Body of pancreas (tissue), 4 donors: ENCODE data around the gene IRGQ. TPM values are rescaled to one million over a fixed set of nuclear protein-coding genes. Genes with fewer than 3 reads are reported as not detected.
A peak's percentile ranks its signal among the peaks of the same experiment; 100 is the strongest.

Experiments used
- ATAC-seq: fragments of 150-250 bp; one replicate; pipeline ENCODE4 v1.9.1; 2016
- DNase-seq, 4 donors: peaks; one replicate each; pipeline ENCODE4 v3.0.0-alpha.2; 2019
- H3K27ac ChIP-seq, 4 donors: fragments of 200-600 bp; sonication (generic); 1 replicate in 3 of 4; 2 replicates in 1 of 4; pipeline versions ENCODE4 v1.5.1 to v1.6.1; 2016 to 2019; ENCODE audit warnings: mild to moderate bottlenecking in 1 of 4, mixed read lengths in 1 of 4, moderate library complexity in 1 of 4
- H3K27me3 ChIP-seq, 2 donors: fragments of 200-600 bp; sonication (generic); one replicate each; pipeline ENCODE4 v1.6.0; 2016; ENCODE audit warnings: mild to moderate bottlenecking in 1 of 2
- H3K36me3 ChIP-seq, 2 donors: fragments of 200-600 bp; sonication (generic); replicated peaks in 1 of 2; 2 replicates each; pipeline ENCODE4 v1.5.1; 2016; ENCODE audit warnings: low read depth in 2 of 2; ENCODE audit not compliant: insufficient read depth in 1 of 2
- H3K4me1 ChIP-seq: fragments of 200-600 bp; sonication (generic); one replicate; pipeline ENCODE4 v1.6.0; 2016
- H3K4me3 ChIP-seq, 2 donors: fragments of 200-600 bp; sonication (generic); 1 replicate in 1 of 2; 2 replicates in 1 of 2; pipeline ENCODE4 v1.5.1; 2016 to 2019
- H3K9me3 ChIP-seq, 3 donors: fragments of 200-600 bp; sonication (generic); 1 replicate in 2 of 3; 2 replicates in 1 of 3; pipeline ENCODE4 v1.5.1; 2016
- POLR2A ChIP-seq, 3 donors: fragments of 450-650 bp; IDR thresholded peaks; one replicate each; pipeline ENCODE4 v1.6.1; 2016; ENCODE audit warnings: antibody characterized with exemption in 3 of 3, mild to moderate bottlenecking in 2 of 3
- WGBS, 2 donors: methylation state at CpG; one replicate each; pipeline ENCODE4 v1.1.5; 2017; 5-methylcytosine and 5-hydroxymethylcytosine counted together
- intact Hi-C: fragments of 100-400 bp; cut with DNase I; formaldehyde crosslinking; loops from one replicate; pipeline ENCODE4 v1.15.1; 2023
- total RNA-seq, 2 donors: library from RNA; depleted of rRNA; stranded (reverse); fragments of >200 nt; gene quantifications; one replicate each; pipeline ENCODE4 v1.1.0, GENCODE V29; 2016
- TF ChIP-seq, protein P1 (sequence below), 7 experiments: fragments of 450-650 bp in 4 of 7; fragments of 200-600 bp in 3 of 7; sonication (generic) in 3 of 7; IDR thresholded peaks; one replicate each; pipeline ENCODE4 v1.5.1; 2016 to 2019; ENCODE audit warnings: antibody characterized with exemption in 7 of 7

IRGQ gene
- total RNA-seq, 2 donors from 2014 or later, result 9.1 to 20.1 TPM

DNA sequence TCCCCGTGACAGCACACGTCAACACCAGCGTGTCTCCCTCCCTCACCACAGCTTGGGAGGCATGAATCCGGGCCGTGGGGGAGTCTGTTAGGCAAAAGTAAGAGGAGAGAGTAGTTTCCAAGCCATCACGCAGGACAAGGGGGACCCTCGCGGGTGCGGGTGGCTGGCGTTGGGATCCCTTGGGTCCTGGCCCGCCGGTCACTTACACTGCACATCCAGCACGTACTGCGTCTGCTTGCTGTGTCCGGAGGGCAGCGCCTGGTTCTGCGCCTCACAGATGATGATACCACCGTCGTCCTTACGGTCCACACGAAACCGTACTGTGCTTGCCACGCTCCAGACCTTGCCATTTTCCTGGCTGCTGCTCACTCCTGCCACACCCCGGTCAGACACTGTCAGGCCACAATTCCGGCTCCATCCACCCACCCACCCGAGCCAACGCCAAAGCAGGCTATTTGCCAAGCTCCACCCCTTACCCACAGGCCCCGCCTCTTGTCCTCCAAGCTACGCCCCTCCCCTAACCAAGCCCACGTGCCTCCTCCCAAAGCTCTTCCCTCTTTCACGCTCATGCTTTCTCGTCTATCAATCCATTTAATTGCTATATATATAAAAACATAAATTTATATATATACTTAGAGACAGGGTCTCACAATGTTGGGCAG lies 30.1 kb upstream of the IRGQ start:
- DNase-seq, result peak in 1 of 4 donors; percentile 17

DNA sequence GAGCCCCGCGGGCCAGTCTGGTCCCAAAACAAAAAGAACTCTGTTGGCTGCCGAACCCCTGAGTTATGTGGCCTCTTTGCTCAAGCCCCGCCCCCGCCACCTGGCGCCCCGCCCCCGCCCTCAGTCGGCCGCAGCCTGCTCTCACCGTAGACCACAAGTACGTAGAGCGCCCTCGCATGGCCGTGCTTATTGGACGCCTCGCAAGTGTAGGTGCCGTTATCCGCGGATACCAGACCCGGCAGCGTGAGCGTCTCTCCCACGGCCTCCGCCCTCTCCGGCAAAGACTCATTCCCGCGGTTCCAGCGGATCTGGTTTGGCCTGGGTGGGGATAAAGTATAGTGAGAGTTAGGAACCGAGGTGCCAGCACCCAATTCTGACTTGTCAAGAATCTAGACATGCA lies 29.0 kb upstream of the IRGQ start:
- WGBS, 2 donors, result 30 to 72% methylated on average over 10 to 30 of the region's 30 CpGs
- ATAC-seq, result peak; percentile 46
- Histone ChIP-seq H3K4me1 (peaks cover 6% of the 10 kb centered on the region), H3K36me3 (no peaks in the 10 kb centered on the region), H3K27me3 (no peaks in the 10 kb centered on the region), H3K9me3 (no peaks in the 10 kb centered on the region), H3K27ac (no peak overlapping the region), H3K4me3 (no peak overlapping the region)
- TF ChIP-seq POLR2A (IDR thresholded peaks at IDR 0.05), result no peak
- TF ChIP-seq, protein P1, sequence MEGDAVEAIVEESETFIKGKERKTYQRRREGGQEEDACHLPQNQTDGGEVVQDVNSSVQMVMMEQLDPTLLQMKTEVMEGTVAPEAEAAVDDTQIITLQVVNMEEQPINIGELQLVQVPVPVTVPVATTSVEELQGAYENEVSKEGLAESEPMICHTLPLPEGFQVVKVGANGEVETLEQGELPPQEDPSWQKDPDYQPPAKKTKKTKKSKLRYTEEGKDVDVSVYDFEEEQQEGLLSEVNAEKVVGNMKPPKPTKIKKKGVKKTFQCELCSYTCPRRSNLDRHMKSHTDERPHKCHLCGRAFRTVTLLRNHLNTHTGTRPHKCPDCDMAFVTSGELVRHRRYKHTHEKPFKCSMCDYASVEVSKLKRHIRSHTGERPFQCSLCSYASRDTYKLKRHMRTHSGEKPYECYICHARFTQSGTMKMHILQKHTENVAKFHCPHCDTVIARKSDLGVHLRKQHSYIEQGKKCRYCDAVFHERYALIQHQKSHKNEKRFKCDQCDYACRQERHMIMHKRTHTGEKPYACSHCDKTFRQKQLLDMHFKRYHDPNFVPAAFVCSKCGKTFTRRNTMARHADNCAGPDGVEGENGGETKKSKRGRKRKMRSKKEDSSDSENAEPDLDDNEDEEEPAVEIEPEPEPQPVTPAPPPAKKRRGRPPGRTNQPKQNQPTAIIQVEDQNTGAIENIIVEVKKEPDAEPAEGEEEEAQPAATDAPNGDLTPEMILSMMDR (IDR thresholded peaks at IDR 0.05), result peak in 1 of 7 experiments; percentile 21
- peak; percentile 34 to 78 (median 64) for DNase-seq
- intact Hi-C loops, result no loop called here

More for the DNA sequence above, 30.1 kb upstream of the IRGQ start:
- H3K27me3 ChIP-seq, result no peaks in the 10 kb centered on the region
- TF ChIP-seq, protein P1 (IDR thresholded peaks at IDR 0.05), result no peak
- TF ChIP-seq POLR2A (IDR thresholded peaks at IDR 0.05), result no peak
- H3K4me1 ChIP-seq, result no peaks in the 10 kb centered on the region
- 82 to 83% methylated on average over 27 to 32 of the region's 32 CpGs for whole genome bisulfite sequencing, 2 donors
- no peak overlapping the region for H3K27ac ChIP-seq
- no peak overlapping the region for H3K4me3 ChIP-seq
- no peaks in the 10 kb centered on the region for H3K36me3 ChIP-seq
- no peak for ATAC-seq
- H3K9me3 ChIP-seq, result no peaks in the 10 kb centered on the region
- intact Hi-C loops, result no loop called here

DNA sequence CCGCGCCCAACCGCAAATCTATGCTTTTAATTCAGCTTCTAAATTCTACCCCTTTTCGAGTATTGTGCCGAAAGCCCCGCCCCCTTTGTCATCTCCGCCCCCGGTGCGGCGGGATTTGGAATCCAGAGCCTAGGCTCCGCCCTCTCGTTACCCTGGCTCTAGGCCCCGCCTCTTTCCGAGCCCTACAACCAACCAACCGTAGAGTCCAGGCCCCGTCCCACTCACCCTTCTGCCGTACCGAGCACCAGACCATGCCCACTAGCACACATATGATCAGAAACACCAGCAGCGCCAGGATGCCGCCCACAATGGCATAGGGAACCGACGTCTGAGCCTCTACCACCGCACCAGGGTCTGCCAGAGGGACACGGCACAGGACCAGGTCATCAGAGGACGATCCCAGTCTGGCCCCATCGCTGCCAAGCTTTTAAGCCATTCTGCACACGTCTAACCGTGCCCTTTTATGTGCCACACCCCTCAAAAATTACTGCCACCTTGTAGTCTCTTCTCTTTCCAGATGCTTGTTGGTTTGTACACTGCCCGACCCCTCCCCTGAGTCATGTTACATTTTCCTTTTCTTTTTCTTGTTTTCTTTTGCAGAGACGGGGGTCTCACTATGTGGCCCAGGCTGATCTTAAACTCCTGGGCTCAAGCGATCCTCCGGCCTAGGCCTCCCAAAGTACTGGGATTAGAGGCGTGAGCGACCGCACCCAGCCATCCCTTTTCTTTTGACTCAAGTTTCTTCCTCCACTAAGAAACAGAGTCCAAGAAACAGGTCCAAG lies 28.1 kb upstream of the IRGQ start:
- Histone ChIP-seq H3K27ac (no peak overlapping the region), H3K9me3 (no peaks in the 10 kb centered on the region), H3K4me3 (no peak overlapping the region), H3K4me1 (peaks cover 9% of the 10 kb centered on the region), H3K27me3 (no peaks in the 10 kb centered on the region), H3K36me3 (no peaks in the 10 kb centered on the region)
- intact Hi-C loops, result no loop called here
- TF ChIP-seq POLR2A (IDR thresholded peaks at IDR 0.05), result no peak
- TF ChIP-seq, protein P1 (IDR thresholded peaks at IDR 0.05), result no peak
- WGBS, 2 donors, result 92 to 93% methylated on average over 32 to 34 of the region's 35 CpGs
- no peak for DNase-seq
- ATAC-seq, result no peak

DNA sequence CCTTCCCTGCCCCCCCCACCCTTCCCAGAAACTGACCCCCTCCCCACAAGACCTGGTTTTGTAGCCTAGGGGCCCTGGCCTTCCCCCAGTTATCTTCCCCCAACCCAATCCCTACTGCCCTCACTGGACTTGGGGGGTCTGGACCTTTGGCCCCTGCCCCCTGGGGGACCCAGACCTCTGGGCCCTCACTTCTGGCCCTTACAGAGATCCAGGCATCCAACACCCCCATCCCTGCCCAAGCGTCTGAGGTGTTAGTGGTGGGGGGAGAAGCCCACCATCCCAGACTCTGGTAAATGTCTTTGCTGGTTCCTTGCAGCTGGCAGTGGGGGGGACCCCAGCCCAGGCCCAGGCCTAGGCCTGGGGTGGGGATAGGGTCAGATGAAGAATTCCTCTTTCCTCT lies 27.0 kb upstream of the IRGQ start:
- Histone ChIP-seq H3K27me3 (no peaks in the 10 kb centered on the region), H3K27ac (no peak overlapping the region), H3K4me3 (no peak overlapping the region), H3K36me3 (no peaks in the 10 kb centered on the region), H3K4me1 (peaks cover 17% of the 10 kb centered on the region), H3K9me3 (no peaks in the 10 kb centered on the region)
- DNase-seq, result no peak
- ATAC-seq, result no peak
- intact Hi-C loops, result no loop called here
- TF ChIP-seq, protein P1 (IDR thresholded peaks at IDR 0.05), result no peak
- TF ChIP-seq POLR2A (IDR thresholded peaks at IDR 0.05), result no peak
- 100% methylated on average over 1 of the region's 1 CpG for WGBS, 2 donors
